ENCODE data around the gene ARSJ. TPM values are rescaled to one million over a fixed set of nuclear protein-coding genes. Genes with fewer than 3 reads are reported as not detected.

ARSJ gene
- total RNA-seq, 4 donors from 2014 or later = 1.8 to 5.2 (median 2.8) TPM

GRCh38 chr4:113878668-113879067 lies 100.8 kb downstream of the ARSJ start:
- H3K4me3 ChIP-seq = no peak overlapping the region
- intact Hi-C loops (cut with DNase I; ENCODE audit: low total_unique reads) (no loop called here), in situ Hi-C loops (cut with MboI; ENCODE audit: low pct_ligation_motif_present in 1 of 4, low pct_unique_long_range_greater_than_20kb in 1 of 4, low sequenced_read_pairs in 3 of 4) (no loop called here)
- no peaks in the 10 kb centered on the region for H3K4me1 ChIP-seq
- H3K9me3 ChIP-seq = no peaks in the 10 kb centered on the region
- no peaks in the 10 kb centered on the region for H3K27me3 ChIP-seq
- no peak overlapping the region for H3K27ac ChIP-seq
- TF ChIP-seq POLR2A (IDR thresholded peaks at IDR 0.05) (no peak), POLR2AphosphoS5 (IDR thresholded peaks at IDR 0.05) (no peak)
- 0 to 44% methylated on average over 1 to 3 of the region's 3 CpGs for WGBS, 2 donors (ENCODE audit: low coverage in 1 of 2)
- no peaks in the 10 kb centered on the region for H3K36me3 ChIP-seq
- DNase-seq = no peak

GRCh38 chr4:113874480-113874879 lies 105.0 kb downstream of the ARSJ start:
- in situ Hi-C loops (cut with MboI; ENCODE audit: low pct_ligation_motif_present in 1 of 4, low pct_unique_long_range_greater_than_20kb in 1 of 4, low sequenced_read_pairs in 3 of 4) (no loop called here), intact Hi-C loops (cut with DNase I; ENCODE audit: low total_unique reads) (no loop called here)
- Histone ChIP-seq H3K36me3 (no peaks in the 10 kb centered on the region), H3K27ac (no peak overlapping the region), H3K9me3 (no peaks in the 10 kb centered on the region), H3K4me1 (no peaks in the 10 kb centered on the region), H3K27me3 (no peaks in the 10 kb centered on the region), H3K4me3 (no peak overlapping the region)
- TF ChIP-seq POLR2AphosphoS5 (IDR thresholded peaks at IDR 0.05) = no peak
- TF ChIP-seq EP300 (IDR thresholded peaks at IDR 0.05; ENCODE audit: low read depth) = no peak
- no peak for TF ChIP-seq CTCF (IDR thresholded peaks at IDR 0.05)
- no peak for TF ChIP-seq POLR2A (IDR thresholded peaks at IDR 0.05)
- WGBS, 2 donors (ENCODE audit: low coverage in 1 of 2) = 82 to 89% methylated on average over 1 of the region's 1 CpG
- DNase-seq = no peak

- no peaks in the 10 kb centered on the region for H3K9me3 ChIP-seq
- H3K36me3 ChIP-seq = no peaks in the 10 kb centered on the region
- in situ Hi-C loops (cut with MboI; ENCODE audit: low pct_ligation_motif_present in 1 of 4, low pct_unique_long_range_greater_than_20kb in 1 of 4, low sequenced_read_pairs in 3 of 4) = no loop called here
- TF ChIP-seq EP300 (IDR thresholded peaks at IDR 0.05; ENCODE audit: low read depth) (no peak), POLR2AphosphoS5 (IDR thresholded peaks at IDR 0.05) (no peak), CTCF (IDR thresholded peaks at IDR 0.05) (no peak), POLR2A (IDR thresholded peaks at IDR 0.05) (no peak)
- no peaks in the 10 kb centered on the region for H3K4me1 ChIP-seq
- H3K27ac ChIP-seq = no peak overlapping the region
- no peaks in the 10 kb centered on the region for H3K27me3 ChIP-seq
- DNase-seq = no peak
- intact Hi-C loops (cut with DNase I; ENCODE audit: low total_unique reads) = no loop called here
- no peak overlapping the region for H3K4me3 ChIP-seq
Measured at GRCh38 chr4:113873508-113873907, 105.9 kb downstream of the ARSJ start.

- no peaks in the 10 kb centered on the region for H3K4me1 ChIP-seq
- no peaks in the 10 kb centered on the region for H3K27me3 ChIP-seq
- H3K27ac ChIP-seq = no peak overlapping the region
- TF ChIP-seq POLR2A (IDR thresholded peaks at IDR 0.05) = no peak
- TF ChIP-seq CTCF (IDR thresholded peaks at IDR 0.05) = no peak
- no peak for TF ChIP-seq POLR2AphosphoS5 (IDR thresholded peaks at IDR 0.05)
- TF ChIP-seq EP300 (IDR thresholded peaks at IDR 0.05; ENCODE audit: low read depth) = no peak
- 88 to 100% methylated on average over 1 to 5 of the region's 5 CpGs for WGBS, 2 donors (ENCODE audit: low coverage in 1 of 2)
- DNase-seq = no peak
- in situ Hi-C loops (cut with MboI; ENCODE audit: low pct_ligation_motif_present in 1 of 4, low pct_unique_long_range_greater_than_20kb in 1 of 4, low sequenced_read_pairs in 3 of 4) = no loop called here
- intact Hi-C loops (cut with DNase I; ENCODE audit: low total_unique reads) = no loop called here
- H3K36me3 ChIP-seq = no peaks in the 10 kb centered on the region
- no peaks in the 10 kb centered on the region for H3K9me3 ChIP-seq
- H3K4me3 ChIP-seq = no peak overlapping the region
Measured at GRCh38 chr4:113872426-113873260, 106.8 kb downstream of the ARSJ start.

GRCh38 chr4:113871080-113871479 lies 108.4 kb downstream of the ARSJ start:
- no peak for DNase-seq
- H3K27me3 ChIP-seq = no peaks in the 10 kb centered on the region
- no peak overlapping the region for H3K27ac ChIP-seq
- no peak overlapping the region for H3K4me3 ChIP-seq
- no peaks in the 10 kb centered on the region for H3K36me3 ChIP-seq
- WGBS, 2 donors (ENCODE audit: low coverage in 1 of 2) = 100% methylated on average over 1 of the region's 1 CpG
- intact Hi-C loops (cut with DNase I; ENCODE audit: low total_unique reads) (no loop called here), in situ Hi-C loops (cut with MboI; ENCODE audit: low pct_ligation_motif_present in 1 of 4, low pct_unique_long_range_greater_than_20kb in 1 of 4, low sequenced_read_pairs in 3 of 4) (no loop called here)
- H3K4me1 ChIP-seq = no peaks in the 10 kb centered on the region
- TF ChIP-seq POLR2A (IDR thresholded peaks at IDR 0.05) = no peak
- TF ChIP-seq CTCF (IDR thresholded peaks at IDR 0.05) = no peak
- H3K9me3 ChIP-seq = no peaks in the 10 kb centered on the region
